Lower leg skin (tissue), 3 donors: ENCODE measurements around the gene FAM153A.
"Not testable (repeated sequence)": the region's sequence is repeated elsewhere in the genome, so short reads cannot be mapped to it uniquely, and the experiment has no call there.

ENCODE experiments used
- POLR2A ChIP-seq, 2 donors: fragments of 450-650 bp; IDR thresholded peaks; one replicate each; pipeline ENCODE4 v1.6.1; 2016 to 2017; ENCODE audit warnings: antibody characterized with exemption in 2 of 2, mild to moderate bottlenecking in 1 of 2, moderate library complexity in 1 of 2
- TF ChIP-seq, protein P1 (sequence below), 3 donors: fragments of 450-650 bp; IDR thresholded peaks; one replicate each; pipeline ENCODE4 v1.5.1; 2016; ENCODE audit warnings: antibody characterized with exemption in 3 of 3, mild to moderate bottlenecking in 3 of 3, moderate library complexity in 2 of 3

DNA sequence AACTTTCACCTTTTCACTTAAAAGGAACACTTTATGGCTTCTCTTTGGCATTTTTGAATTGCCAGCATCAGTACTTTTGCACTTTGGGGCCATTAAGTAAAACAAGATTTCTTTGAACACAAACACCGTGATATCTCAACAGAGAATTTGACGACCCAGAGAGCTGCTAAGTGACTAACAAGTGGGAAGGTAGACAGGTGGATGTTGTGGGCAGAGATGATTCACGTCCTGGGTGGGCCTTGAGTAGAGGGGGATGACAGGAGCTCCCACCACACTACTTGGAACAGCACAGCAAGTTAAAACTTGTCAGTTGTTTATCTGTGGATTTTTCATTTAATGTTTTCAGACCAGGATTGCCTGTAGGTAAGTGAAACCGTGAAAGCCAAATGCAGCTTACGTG is 18.7 kb upstream of the FAM153A start:
- TF ChIP-seq, protein P1, sequence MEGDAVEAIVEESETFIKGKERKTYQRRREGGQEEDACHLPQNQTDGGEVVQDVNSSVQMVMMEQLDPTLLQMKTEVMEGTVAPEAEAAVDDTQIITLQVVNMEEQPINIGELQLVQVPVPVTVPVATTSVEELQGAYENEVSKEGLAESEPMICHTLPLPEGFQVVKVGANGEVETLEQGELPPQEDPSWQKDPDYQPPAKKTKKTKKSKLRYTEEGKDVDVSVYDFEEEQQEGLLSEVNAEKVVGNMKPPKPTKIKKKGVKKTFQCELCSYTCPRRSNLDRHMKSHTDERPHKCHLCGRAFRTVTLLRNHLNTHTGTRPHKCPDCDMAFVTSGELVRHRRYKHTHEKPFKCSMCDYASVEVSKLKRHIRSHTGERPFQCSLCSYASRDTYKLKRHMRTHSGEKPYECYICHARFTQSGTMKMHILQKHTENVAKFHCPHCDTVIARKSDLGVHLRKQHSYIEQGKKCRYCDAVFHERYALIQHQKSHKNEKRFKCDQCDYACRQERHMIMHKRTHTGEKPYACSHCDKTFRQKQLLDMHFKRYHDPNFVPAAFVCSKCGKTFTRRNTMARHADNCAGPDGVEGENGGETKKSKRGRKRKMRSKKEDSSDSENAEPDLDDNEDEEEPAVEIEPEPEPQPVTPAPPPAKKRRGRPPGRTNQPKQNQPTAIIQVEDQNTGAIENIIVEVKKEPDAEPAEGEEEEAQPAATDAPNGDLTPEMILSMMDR (IDR thresholded peaks at IDR 0.05): not testable (repeated sequence)
- TF ChIP-seq POLR2A (IDR thresholded peaks at IDR 0.05): not testable (repeated sequence)
